ENCODE data around the gene PTEN.
"Not testable (repeated sequence)": the region's sequence is repeated elsewhere in the genome, so short reads cannot be mapped to it uniquely, and the experiment has no call there.

Gene PTEN

DNA sequence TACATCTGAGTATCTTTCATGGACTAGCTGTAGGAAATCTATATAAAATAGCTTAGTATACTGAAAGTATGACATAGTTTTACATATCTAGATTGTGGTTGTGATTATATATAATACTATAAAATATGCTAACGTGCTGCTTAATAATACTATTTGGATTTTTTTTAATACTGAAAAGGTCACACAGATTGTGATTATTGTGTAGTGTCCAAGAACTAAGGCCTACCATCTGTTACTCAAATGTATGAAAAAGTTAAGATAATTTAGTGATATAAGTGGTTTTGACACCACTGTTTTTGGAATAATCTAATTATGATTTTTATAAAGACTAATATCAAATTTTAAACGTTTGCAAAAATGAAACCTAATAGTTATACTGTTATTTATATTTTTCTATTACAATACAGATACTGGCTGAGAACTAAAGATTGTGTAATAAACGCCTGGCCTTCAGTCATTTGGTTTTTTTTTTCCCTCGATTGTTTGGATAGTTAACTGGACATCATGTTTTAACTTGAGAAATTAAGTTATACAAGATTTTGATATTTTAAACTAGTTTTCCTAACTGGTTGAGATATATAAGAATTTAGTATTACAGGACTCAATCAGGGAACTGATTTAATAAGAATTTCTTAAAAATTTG is 12.6 kb downstream of the PTEN start:
- Mint-ChIP-seq H3K4me3 (no peak overlapping the region), H3K27me3 (no peaks in the 10 kb centered on the region), H3K36me3 (ENCODE audit: low read depth) (peaks cover 37% of the 10 kb centered on the region), H3K9me3 (no peaks in the 10 kb centered on the region), H3K4me1 (ENCODE audit: low read depth) (peaks cover 56% of the 10 kb centered on the region), H3K27ac (no peak overlapping the region)
- DNase-seq = no peak

GRCh38 chr10:87878664-87879459 is 15.4 kb downstream of the PTEN start:
- peaks cover 51% of the 10 kb centered on the region for H3K4me1 Mint-ChIP-seq (ENCODE audit: low read depth)
- H3K27ac Mint-ChIP-seq = no peak overlapping the region
- no peaks in the 10 kb centered on the region for H3K27me3 Mint-ChIP-seq
- H3K36me3 Mint-ChIP-seq (ENCODE audit: low read depth) = peaks cover 44% of the 10 kb centered on the region
- H3K4me3 Mint-ChIP-seq = no peak overlapping the region
- H3K9me3 Mint-ChIP-seq = peaks cover 4% of the 10 kb centered on the region
- DNase-seq = no peak

DNA sequence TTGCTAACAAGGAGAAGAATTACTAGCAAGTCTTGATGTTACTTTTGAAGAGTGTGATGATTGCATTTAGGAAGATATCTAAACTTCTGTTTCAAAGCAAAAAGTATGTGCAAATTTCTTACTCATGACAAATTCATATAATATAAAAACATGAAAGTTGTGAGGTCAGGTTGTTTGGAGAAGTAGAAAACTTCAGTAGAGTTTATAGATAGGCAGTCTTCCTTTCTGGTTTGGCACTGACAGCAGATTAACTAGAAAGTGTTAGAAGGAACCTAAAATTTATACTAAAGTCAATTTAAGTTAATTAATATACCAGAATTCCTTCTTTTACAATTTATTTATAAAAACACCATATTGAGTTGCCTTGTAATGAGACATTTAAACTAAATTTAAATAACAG is 16.9 kb downstream of the PTEN start:
- Mint-ChIP-seq H3K36me3 (ENCODE audit: low read depth) (peaks cover 44% of the 10 kb centered on the region), H3K27ac (no peak overlapping the region), H3K4me3 (no peak overlapping the region), H3K4me1 (ENCODE audit: low read depth) (peaks cover 39% of the 10 kb centered on the region), H3K9me3 (peaks cover 4% of the 10 kb centered on the region), H3K27me3 (no peaks in the 10 kb centered on the region)
- DNase-seq = no peak

- H3K4me3 Mint-ChIP-seq, DNase-seq, H3K27me3 Mint-ChIP-seq: not testable (repeated sequence)
- peaks cover 54% of the 10 kb centered on the region for H3K36me3 Mint-ChIP-seq (ENCODE audit: low read depth)
- H3K4me1 Mint-ChIP-seq (ENCODE audit: low read depth) = peaks cover 36% of the 10 kb centered on the region
- H3K9me3 Mint-ChIP-seq = peaks cover 13% of the 10 kb centered on the region
- H3K27ac Mint-ChIP-seq = peak overlapping the region; percentile 22
These were observed 18.1 kb downstream of the PTEN start for GRCh38 chr10:87881373-87882059.

DNA sequence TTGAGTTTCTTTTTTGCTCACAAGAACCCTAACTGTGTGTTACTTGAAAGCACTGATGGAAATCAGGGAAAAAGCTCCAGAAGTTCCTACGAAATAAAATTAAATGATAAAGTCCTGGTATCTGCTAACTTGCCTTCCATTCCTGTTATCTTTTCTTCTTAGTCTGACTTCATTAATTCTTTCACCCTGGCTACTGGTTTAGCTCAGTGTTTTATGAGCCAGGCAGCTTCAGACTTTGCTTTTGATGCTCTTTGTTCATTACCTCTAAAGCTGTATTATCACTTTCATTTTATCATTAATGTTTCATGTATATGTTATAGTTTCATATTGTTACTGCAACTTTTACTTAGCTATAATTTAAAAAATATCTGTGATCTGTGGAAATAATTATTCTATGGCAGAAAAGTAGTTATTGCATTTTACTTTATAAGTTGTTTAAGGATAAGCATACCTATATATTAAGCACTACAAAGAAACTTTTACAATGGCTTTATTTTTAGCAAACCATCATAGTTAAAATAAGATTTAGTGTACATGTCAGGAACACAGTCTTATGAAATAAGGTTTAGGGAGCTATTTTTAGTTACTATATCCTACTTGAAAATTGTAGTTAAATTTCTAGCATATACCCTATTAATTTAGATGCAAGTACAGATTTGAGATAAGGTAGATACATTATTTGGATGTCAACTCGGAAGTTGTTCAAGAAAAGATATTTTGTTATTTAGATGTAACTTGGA is 19.3 kb downstream of the PTEN start:
- peaks cover 64% of the 10 kb centered on the region for H3K36me3 Mint-ChIP-seq (ENCODE audit: low read depth)
- H3K27ac Mint-ChIP-seq = peak overlapping the region; percentile 24
- H3K4me3 Mint-ChIP-seq = no peak overlapping the region
- H3K27me3 Mint-ChIP-seq = no peaks in the 10 kb centered on the region
- DNase-seq = no peak
- H3K9me3 Mint-ChIP-seq = peaks cover 19% of the 10 kb centered on the region
- peaks cover 41% of the 10 kb centered on the region for H3K4me1 Mint-ChIP-seq (ENCODE audit: low read depth)

GRCh38 chr10:87886635-87887034 is 23.2 kb downstream of the PTEN start:
- Mint-ChIP-seq H3K4me3 (no peak overlapping the region), H3K36me3 (ENCODE audit: low read depth) (peaks cover 54% of the 10 kb centered on the region), H3K4me1 (ENCODE audit: low read depth) (peaks cover 41% of the 10 kb centered on the region), H3K27ac (no peak overlapping the region), H3K9me3 (peaks cover 15% of the 10 kb centered on the region), H3K27me3 (no peaks in the 10 kb centered on the region)
- DNase-seq = no peak

DNA sequence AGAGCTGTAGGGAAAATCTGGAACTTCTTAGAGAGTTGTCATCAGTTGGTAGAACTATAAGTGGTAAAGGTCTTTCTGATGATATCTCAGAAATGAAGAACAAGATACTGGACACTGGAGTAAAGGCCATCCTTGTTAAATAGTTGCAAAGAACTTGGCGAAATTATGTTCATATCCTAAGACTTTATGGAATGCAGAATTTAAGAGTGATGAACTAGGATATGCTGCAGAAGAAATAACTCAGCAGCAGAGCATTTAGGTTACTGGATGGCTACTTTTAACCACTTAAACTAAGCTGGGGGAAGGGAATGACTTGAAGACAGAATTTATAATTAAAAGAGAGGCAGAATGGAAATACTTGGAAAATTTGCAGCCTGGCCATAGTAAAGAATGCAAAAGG is 23.7 kb downstream of the PTEN start:
- peaks cover 15% of the 10 kb centered on the region for H3K9me3 Mint-ChIP-seq
- DNase-seq = no peak
- H3K27ac Mint-ChIP-seq = no peak overlapping the region
- H3K4me3 Mint-ChIP-seq = no peak overlapping the region
- H3K4me1 Mint-ChIP-seq (ENCODE audit: low read depth) = peaks cover 38% of the 10 kb centered on the region
- no peaks in the 10 kb centered on the region for H3K27me3 Mint-ChIP-seq
- H3K36me3 Mint-ChIP-seq (ENCODE audit: low read depth) = peaks cover 49% of the 10 kb centered on the region

DNA sequence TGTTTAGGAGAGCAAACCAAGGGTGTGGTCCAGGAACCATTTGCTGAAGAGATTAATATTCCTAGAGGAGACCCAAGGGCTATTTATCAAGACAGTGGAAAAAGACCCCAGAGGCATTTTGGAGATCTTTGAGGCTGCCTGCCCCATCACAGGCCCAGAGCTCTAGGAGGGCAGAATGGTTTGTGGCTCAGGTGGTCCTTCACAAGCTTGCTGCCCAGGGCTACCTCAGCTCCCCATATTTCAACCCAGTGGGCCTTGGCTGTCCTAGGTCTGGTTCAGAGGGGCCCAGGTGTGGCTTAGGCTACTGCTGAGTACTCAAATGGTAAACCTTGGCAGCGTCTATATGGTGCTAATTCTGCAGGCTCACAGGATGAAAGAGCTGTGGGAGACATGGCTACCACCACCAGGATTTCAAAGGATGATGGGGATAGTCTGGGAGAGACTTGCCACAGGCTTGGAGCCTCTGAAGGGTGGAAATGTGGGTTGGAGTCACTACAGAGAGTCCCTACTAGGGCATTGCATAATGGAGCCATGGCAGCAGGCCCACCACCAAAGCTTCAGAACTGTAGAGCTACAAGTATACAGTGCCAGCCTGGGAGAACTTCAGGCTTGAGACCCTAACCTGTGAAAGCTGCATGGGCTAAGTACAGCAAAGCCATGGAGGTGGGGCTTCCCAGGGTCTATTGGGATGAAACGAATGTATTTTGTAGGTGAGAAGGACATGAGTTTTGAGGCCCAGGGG is 24.3 kb downstream of the PTEN start:
- peaks cover 15% of the 10 kb centered on the region for H3K9me3 Mint-ChIP-seq
- H3K27ac Mint-ChIP-seq = no peak overlapping the region
- no peaks in the 10 kb centered on the region for H3K27me3 Mint-ChIP-seq
- peaks cover 54% of the 10 kb centered on the region for H3K36me3 Mint-ChIP-seq (ENCODE audit: low read depth)
- H3K4me1 Mint-ChIP-seq (ENCODE audit: low read depth) = peaks cover 37% of the 10 kb centered on the region
- H3K4me3 Mint-ChIP-seq = no peak overlapping the region
- no peak for DNase-seq

- peaks cover 60% of the 10 kb centered on the region for H3K4me1 Mint-ChIP-seq (ENCODE audit: low read depth)
- DNase-seq = no peak
These were observed 32.0 kb downstream of the PTEN start for GRCh38 chr10:87895430-87895829.

DNA sequence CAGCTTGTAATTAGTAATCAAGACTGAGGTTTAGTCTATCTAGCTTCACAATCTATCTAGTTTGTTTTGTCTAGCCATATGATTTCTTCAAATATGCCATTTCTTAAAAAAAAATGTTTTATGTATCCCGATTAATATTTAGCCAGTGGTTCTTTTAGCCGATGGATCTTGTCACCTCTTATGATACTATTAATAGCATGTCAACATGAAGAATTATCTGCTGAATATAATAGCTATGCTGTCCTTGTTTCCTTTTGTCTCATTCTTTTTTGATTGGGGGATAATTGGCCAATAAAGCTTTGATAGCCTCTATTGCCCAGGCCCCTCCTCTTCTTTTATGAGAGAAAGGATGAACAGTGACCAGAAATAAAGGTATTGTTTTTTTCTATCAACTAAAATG is 32.8 kb downstream of the PTEN start:
- Mint-ChIP-seq H3K4me3 (no peak overlapping the region), H3K4me1 (ENCODE audit: low read depth) (peaks cover 63% of the 10 kb centered on the region), H3K36me3 (ENCODE audit: low read depth) (peaks cover 80% of the 10 kb centered on the region), H3K9me3 (peaks cover 8% of the 10 kb centered on the region), H3K27me3 (no peaks in the 10 kb centered on the region), H3K27ac (no peak overlapping the region)
- DNase-seq = no peak

More at GRCh38 chr10:87895430-87895829, 32.0 kb downstream of the PTEN start:
- Mint-ChIP-seq H3K36me3 (ENCODE audit: low read depth) (peaks cover 78% of the 10 kb centered on the region), H3K9me3 (peaks cover 4% of the 10 kb centered on the region), H3K27ac (no peak overlapping the region), H3K4me3 (no peak overlapping the region), H3K27me3 (no peaks in the 10 kb centered on the region)

GRCh38 chr10:87897957-87898356 is 34.5 kb downstream of the PTEN start:
- not testable (repeated sequence) for DNase-seq, H3K27me3 Mint-ChIP-seq, H3K4me3 Mint-ChIP-seq, H3K27ac Mint-ChIP-seq
- peaks cover 14% of the 10 kb centered on the region for H3K9me3 Mint-ChIP-seq
- peaks cover 63% of the 10 kb centered on the region for H3K4me1 Mint-ChIP-seq (ENCODE audit: low read depth)
- H3K36me3 Mint-ChIP-seq (ENCODE audit: low read depth) = peaks cover 88% of the 10 kb centered on the region

DNA sequence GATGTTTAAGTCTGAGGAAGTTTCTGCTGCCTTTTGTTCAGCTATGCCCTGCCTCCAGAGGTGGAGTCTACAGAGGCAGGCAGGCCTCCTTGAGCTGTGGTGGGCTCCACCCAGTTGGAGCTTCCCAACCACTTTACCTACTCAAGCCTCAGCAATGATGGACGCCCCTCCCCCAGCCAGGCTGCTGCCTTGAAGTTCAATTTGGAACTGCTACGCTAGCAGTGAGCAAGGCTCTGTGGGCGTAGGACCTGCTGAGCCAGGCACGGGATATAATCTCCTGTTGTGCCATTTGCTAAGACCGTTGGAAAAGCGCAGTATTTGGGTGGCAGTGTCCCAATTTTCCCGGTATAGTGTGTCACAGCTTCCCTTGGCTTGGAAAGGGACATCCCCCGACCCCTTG is 40.0 kb downstream of the PTEN start:
- peaks cover 63% of the 10 kb centered on the region for H3K4me1 Mint-ChIP-seq (ENCODE audit: low read depth)
- H3K27ac Mint-ChIP-seq = not testable (repeated sequence)

DNA sequence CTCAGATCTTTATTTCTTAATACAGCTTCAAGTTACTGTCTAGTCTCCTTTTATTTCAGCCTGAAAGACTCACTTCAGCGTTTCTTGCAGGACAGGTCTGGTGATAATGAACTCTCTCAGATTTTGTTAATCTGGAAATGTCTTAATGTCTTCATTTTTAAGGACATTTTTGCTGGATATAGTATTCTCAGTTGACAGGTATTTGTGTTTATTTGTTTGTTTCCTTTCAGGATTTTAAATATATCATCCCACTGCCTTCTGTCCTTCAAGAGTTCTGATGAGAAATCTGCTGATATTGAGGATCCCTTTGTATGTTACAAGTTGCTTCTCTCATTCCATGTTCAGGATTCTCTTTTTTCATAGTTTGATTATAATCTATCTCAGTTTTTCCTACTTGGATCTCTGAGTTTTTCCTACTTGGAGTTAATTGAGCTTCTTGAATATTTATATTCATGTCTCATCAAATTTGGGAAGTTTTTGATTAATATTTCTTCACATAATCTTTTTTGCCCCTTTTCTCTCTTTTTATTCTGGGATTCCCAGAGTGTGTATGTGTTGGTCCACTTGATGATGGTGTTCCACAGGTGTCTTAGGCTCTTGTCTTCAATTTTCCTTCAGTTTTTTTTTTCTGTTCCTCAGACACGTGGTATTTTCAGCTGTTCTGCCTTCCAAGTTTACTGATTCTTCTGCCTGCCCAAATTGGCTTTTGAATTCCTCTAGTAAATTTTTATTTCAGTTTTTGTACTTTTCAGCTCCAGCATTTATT is 49.9 kb downstream of the PTEN start:
- Mint-ChIP-seq H3K4me3 (no peak overlapping the region), H3K4me1 (ENCODE audit: low read depth) (peaks cover 40% of the 10 kb centered on the region), H3K27me3 (no peaks in the 10 kb centered on the region), H3K36me3 (ENCODE audit: low read depth) (peaks cover 77% of the 10 kb centered on the region), H3K9me3 (peaks cover 27% of the 10 kb centered on the region), H3K27ac (no peak overlapping the region)
- no peak for DNase-seq

More for the DNA sequence above, 40.0 kb downstream of the PTEN start:
- not testable (repeated sequence) for H3K27me3 Mint-ChIP-seq, DNase-seq, H3K4me3 Mint-ChIP-seq
- peaks cover 21% of the 10 kb centered on the region for H3K9me3 Mint-ChIP-seq
- H3K36me3 Mint-ChIP-seq (ENCODE audit: low read depth) = peaks cover 95% of the 10 kb centered on the region
